ENCODE data around the gene CCDC88A.

DNA sequence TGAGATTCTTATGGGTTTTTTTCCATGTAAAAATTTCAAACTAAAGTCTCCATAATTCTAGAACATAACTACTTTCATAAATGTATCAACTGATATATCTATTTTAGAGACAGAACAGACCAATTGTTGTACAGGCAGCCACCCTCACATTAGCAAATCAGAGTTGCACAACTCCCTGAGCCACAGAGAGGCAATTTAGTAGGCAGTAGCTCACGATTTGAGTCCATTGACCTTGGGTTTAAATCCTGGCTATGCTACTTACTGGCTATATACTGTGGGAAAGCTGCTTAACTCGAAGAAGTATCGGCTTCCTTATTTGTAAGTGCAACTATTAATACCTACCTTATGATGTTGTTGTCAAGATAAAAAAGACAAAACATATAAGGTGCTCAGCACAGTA, 166.8 kb downstream of the CCDC88A start:
- TF ChIP-seq, protein P1, sequence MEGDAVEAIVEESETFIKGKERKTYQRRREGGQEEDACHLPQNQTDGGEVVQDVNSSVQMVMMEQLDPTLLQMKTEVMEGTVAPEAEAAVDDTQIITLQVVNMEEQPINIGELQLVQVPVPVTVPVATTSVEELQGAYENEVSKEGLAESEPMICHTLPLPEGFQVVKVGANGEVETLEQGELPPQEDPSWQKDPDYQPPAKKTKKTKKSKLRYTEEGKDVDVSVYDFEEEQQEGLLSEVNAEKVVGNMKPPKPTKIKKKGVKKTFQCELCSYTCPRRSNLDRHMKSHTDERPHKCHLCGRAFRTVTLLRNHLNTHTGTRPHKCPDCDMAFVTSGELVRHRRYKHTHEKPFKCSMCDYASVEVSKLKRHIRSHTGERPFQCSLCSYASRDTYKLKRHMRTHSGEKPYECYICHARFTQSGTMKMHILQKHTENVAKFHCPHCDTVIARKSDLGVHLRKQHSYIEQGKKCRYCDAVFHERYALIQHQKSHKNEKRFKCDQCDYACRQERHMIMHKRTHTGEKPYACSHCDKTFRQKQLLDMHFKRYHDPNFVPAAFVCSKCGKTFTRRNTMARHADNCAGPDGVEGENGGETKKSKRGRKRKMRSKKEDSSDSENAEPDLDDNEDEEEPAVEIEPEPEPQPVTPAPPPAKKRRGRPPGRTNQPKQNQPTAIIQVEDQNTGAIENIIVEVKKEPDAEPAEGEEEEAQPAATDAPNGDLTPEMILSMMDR (IDR thresholded peaks at IDR 0.05; ENCODE audit: low read length): no peak
- TF ChIP-seq EZH2 (IDR thresholded peaks at IDR 0.05; ENCODE audit: borderline replicate concordance, low read length): no peak
